ENCODE measurements around the gene CDKAL1. TPM values are rescaled to one million over a fixed set of nuclear protein-coding genes. Genes with fewer than 3 reads are reported as not detected.

Gene CDKAL1
- total and polyA plus RNA-seq, 9 of the 15 experiments (the other 6 are each of a cell fraction or from before 2014, with no cell fraction given), result 11.2 to 36.3 (median 20.1) TPM

DNA sequence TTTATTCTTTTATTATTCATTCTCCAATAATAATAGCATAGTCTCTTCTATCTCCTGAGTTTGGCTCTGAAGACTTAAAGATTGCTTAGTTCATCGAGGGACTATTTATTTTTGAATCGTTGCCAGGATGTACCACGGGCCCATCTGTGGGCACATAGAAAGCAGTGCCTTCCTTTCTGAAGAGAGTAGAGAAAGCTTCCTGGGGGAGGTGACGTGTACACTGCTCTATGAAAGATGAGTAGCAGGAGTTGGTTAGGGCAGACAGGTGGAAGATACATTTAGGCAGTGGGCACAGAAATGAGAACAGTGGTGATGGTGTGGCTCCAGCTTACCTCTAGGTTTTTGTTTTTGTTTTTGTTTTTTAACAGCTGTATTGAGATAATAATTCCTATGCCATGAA is 98.4 kb downstream of the CDKAL1 start:
- ChIA-PET CTCF (ENCODE audit: low intra/inter-chr PET ratio) (no interaction called here), POLR2A (no interaction called here)
- no peak overlapping the region for H3K4me3 ChIP-seq
- H3K4me1 ChIP-seq (replicated peaks in 1 of 2; ENCODE audit: control insufficient read depth in 2 of 2, insufficient read depth in 2 of 2, low read length in 2 of 2), result no peaks in the 10 kb centered on the region
- H3K9me3 ChIP-seq (replicated peaks; ENCODE audit: control insufficient read depth, insufficient read depth, low read depth, low read length), result no peaks in the 10 kb centered on the region
- H2AFZ ChIP-seq (ENCODE audit: low read depth, low read length), result no peak overlapping the region
- no peaks in the 10 kb centered on the region for H3K36me3 ChIP-seq (ENCODE audit: control insufficient read depth, insufficient read depth, low read length)
- ATAC-seq, result no peak
- no peak for FAIRE-seq
- intact Hi-C loops (cut with micrococcal nuclease) (no loop called here), in situ Hi-C loops (cut with MboI) (no loop called here)
- H3K79me2 ChIP-seq (ENCODE audit: control insufficient read depth, insufficient read depth, low read length), result no peaks in the 10 kb centered on the region; the same call in 2 of the 3 replicates
- H4K20me1 ChIP-seq (replicated peaks; ENCODE audit: control insufficient read depth, insufficient read depth, low read length), result no peaks in the 10 kb centered on the region
- no peak overlapping the region for H3K9ac ChIP-seq (ENCODE audit: insufficient read depth in 1 of 2, low read depth in 2 of 2, low read length in 2 of 2)
- no peak overlapping the region for H3K4me2 ChIP-seq (ENCODE audit: insufficient read depth, low read length)
- H3K9me1 ChIP-seq (ENCODE audit: control insufficient read depth, insufficient read depth, low read length), result no peaks in the 10 kb centered on the region
- no peak for TF ChIP-seq POLR2B (IDR thresholded peaks at IDR 0.05; ENCODE audit: low read depth, partially characterized antibody)
- TF ChIP-seq POLR2H (tag; IDR thresholded peaks at IDR 0.05; ENCODE audit: low read depth), result no peak
- TF ChIP-seq ZNF282 (CRISPR knock-in tag; IDR thresholded peaks at IDR 0.05), result no peak
- TF ChIP-seq PTRF (tag; IDR thresholded peaks at IDR 0.05), result no peak
- no peak for TF ChIP-seq POLR2AphosphoS2 (IDR thresholded peaks at IDR 0.05; ENCODE audit: low read length)
- no peak for TF ChIP-seq PHB2 (IDR thresholded peaks at IDR 0.05; ENCODE audit: low read depth)
- TF ChIP-seq ETV5 (CRISPR knock-in tag; IDR thresholded peaks at IDR 0.05; ENCODE audit: low read depth), result no peak
- no peak for TF ChIP-seq BACH1 (tag; IDR thresholded peaks at IDR 0.05)
- TF ChIP-seq HNRNPK (IDR thresholded peaks at IDR 0.05; ENCODE audit: low read depth, low read length, poor library complexity, severe bottlenecking), result no peak
- no peak for TF ChIP-seq ZFX (CRISPR knock-in tag; IDR thresholded peaks at IDR 0.05)
- BruUV-seq (replicated peaks), result no TSS peak
- no peak overlapping the region for H3K27ac ChIP-seq (ENCODE audit: extremely low read depth, low read depth, low read length)
- 83% methylated on average over 4 of the region's 4 CpGs for WGBS (ENCODE audit: insufficient coverage, low coverage, missing lambda C conversion rate)
- DNase-seq (ENCODE audit: extremely low read depth in 1 of 4, low spot score in 3 of 4), result no peak
- H3K27me3 ChIP-seq (ENCODE audit: control insufficient read depth in 2 of 2, insufficient read depth in 2 of 2, low read length in 2 of 2), result no peaks in the 10 kb centered on the region

All from K562 (cell line).